A673 (cell line): ENCODE data around the gene SCAMP4. TPM values are rescaled to one million over a fixed set of nuclear protein-coding genes. Genes with fewer than 3 reads are reported as not detected.

Experiments used
- BruUV-seq: library from RNA; stranded (reverse); fragments of 400-500 nt; replicated peaks from 2 replicates; lab custom pipeline; 2021; lab: Mats Ljungman, UMichigan
- CTCF ChIA-PET: fragments of 300-600 bp; sonication (Branson Sonifier 250); formaldehyde crosslinking; loops from one replicate; lab custom pipeline; 2022; ENCODE audit warnings: antibody characterized with exemption; lab: Charles Lee
- POLR2A ChIA-PET: fragments of 300-600 bp; sonication (Branson Sonifier 250); formaldehyde crosslinking; loops from one replicate; lab custom pipeline; 2022; ENCODE audit warnings: antibody characterized with exemption; ENCODE audit not compliant: low non-redundant PET; lab: Charles Lee
- DNase-seq: peaks from one replicate; pipeline ENCODE4 v3.0.0-alpha.2; 2015; ENCODE audit warnings: low spot score
- H3K27ac ChIP-seq: fragments of 200-600 bp; sonication (generic); 2 replicates; pipeline ENCODE4 v1.5.1; 2016; ENCODE audit warnings: mixed run types, low read depth, mild to moderate bottlenecking, mixed read lengths, antibody characterized with exemption, low read length; ENCODE audit not compliant: poor library complexity, severe bottlenecking
- H3K27me3 ChIP-seq: fragments of 200-600 bp; sonication (generic); replicated peaks from 2 replicates; pipeline ENCODE4 v1.6.1; 2017; ENCODE audit warnings: mixed run types, low read depth, mild to moderate bottlenecking, mixed read lengths, antibody characterized with exemption, low read length; ENCODE audit not compliant: insufficient read depth, poor library complexity
- H3K36me3 ChIP-seq: fragments of 200-600 bp; sonication (generic); 2 replicates; pipeline ENCODE4 v1.6.1; 2016; ENCODE audit warnings: mixed run types, mild to moderate bottlenecking, mixed read lengths, antibody characterized with exemption, low read length; ENCODE audit not compliant: insufficient read depth, poor library complexity, severe bottlenecking
- H3K4me1 ChIP-seq: fragments of 200-600 bp; sonication (generic); 2 replicates; pipeline ENCODE4 v1.6.1; 2017; ENCODE audit warnings: mixed run types, mild to moderate bottlenecking, mixed read lengths, antibody characterized with exemption, low read length; ENCODE audit not compliant: insufficient read depth, poor library complexity, severe bottlenecking
- H3K4me3 ChIP-seq: fragments of 200-600 bp; sonication (generic); 2 replicates; pipeline ENCODE4 v1.5.1; 2016; ENCODE audit warnings: low read depth, mixed run types, mild to moderate bottlenecking, mixed read lengths, low read length; ENCODE audit not compliant: poor library complexity, severe bottlenecking
- H3K9me3 ChIP-seq: fragments of 200-600 bp; sonication (generic); 2 replicates; pipeline ENCODE4 v1.6.1; 2016; ENCODE audit warnings: mixed run types, low read depth, mild to moderate bottlenecking, mixed read lengths, antibody characterized with exemption, low read length; ENCODE audit not compliant: poor library complexity, severe bottlenecking
- EZH2 ChIP-seq: fragments of 200-600 bp; sonication (generic); IDR thresholded peaks from 2 replicates; pipeline ENCODE4 v1.6.1; 2017; ENCODE audit warnings: borderline replicate concordance, low read depth, mild to moderate bottlenecking, mixed read lengths, antibody characterized with exemption, low read length; ENCODE audit not compliant: poor library complexity, severe bottlenecking
- intact Hi-C: fragments of 100-400 bp; cut with micrococcal nuclease; formaldehyde crosslinking; loops from one replicate; pipeline ENCODE4 v1.10.0; 2022; ENCODE audit not compliant: unreplicated experiment
- total RNA-seq: library from RNA; stranded (reverse); gene quantifications from 2 replicates; pipeline ENCODE4 v1.2.3, GENCODE V29; 2021
- TF ChIP-seq, protein P1 (sequence below): fragments of 300-800, 200-600 bp; sonication (generic); conservative IDR thresholded peaks from 2 replicates; pipeline ENCODE4 v1.5.1; 2017; ENCODE audit warnings: low read depth, mild to moderate bottlenecking, antibody characterized with exemption, low read length, moderate library complexity, mixed read lengths

The SCAMP4 gene
- total RNA-seq, 1 experiment from 2014 or later, result 88.4 TPM

DNA sequence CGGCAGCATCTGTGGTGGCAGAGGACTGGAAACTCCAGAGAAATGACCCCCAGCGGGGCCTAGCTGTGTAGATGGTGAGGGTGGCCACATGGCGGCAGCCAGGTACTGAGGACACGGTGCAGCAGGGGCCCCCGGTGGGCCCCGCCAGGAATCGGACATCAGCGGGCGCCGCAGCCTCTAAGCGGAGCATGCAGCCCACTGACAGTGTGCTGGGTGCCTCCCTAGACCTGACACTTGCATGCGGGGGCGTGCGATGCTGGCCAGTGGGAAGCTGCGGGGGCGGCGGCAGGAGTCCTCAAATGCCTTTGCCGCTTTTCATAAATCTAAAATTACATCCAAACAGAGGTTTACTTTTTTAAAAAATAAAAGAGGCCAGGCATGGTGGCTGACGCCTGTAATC, 16.1 kb downstream of the SCAMP4 start:
- intact Hi-C loops, result no loop called here
- H3K27ac ChIP-seq, result no peak overlapping the region
- ChIA-PET CTCF (no interaction called here), POLR2A (no interaction called here)
- no peak for DNase-seq
- no peaks in the 10 kb centered on the region for H3K9me3 ChIP-seq
- no peak overlapping the region for H3K4me3 ChIP-seq
- H3K27me3 ChIP-seq, result no peaks in the 10 kb centered on the region
- H3K4me1 ChIP-seq, result no peaks in the 10 kb centered on the region
- no peak for TF ChIP-seq EZH2
- peaks cover 47% of the 10 kb centered on the region for H3K36me3 ChIP-seq
- no TSS peak for BruUV-seq

DNA sequence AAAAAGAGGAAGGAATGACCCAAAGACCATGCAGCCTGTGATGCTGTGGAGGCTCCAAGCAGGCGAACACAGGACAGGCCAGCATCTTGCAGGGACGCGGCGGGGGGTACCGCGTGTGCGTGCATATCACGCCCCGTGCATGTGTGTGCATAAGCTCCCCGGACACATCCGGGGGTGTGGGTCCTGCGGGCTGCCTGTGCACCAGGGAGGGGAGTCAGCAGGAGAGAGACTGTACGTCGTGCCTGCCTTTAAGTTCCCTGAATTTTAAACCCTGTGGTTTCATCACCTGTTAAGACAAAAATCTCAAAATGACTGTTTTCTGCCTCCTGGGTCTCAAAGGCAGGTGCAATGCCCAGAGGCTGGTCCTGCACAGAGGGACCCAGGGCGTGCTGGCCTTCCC, 16.6 kb downstream of the SCAMP4 start:
- CTCF ChIA-PET, result no interaction called here
- TF ChIP-seq, protein P1, sequence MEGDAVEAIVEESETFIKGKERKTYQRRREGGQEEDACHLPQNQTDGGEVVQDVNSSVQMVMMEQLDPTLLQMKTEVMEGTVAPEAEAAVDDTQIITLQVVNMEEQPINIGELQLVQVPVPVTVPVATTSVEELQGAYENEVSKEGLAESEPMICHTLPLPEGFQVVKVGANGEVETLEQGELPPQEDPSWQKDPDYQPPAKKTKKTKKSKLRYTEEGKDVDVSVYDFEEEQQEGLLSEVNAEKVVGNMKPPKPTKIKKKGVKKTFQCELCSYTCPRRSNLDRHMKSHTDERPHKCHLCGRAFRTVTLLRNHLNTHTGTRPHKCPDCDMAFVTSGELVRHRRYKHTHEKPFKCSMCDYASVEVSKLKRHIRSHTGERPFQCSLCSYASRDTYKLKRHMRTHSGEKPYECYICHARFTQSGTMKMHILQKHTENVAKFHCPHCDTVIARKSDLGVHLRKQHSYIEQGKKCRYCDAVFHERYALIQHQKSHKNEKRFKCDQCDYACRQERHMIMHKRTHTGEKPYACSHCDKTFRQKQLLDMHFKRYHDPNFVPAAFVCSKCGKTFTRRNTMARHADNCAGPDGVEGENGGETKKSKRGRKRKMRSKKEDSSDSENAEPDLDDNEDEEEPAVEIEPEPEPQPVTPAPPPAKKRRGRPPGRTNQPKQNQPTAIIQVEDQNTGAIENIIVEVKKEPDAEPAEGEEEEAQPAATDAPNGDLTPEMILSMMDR, result no peak
- no peak for TF ChIP-seq EZH2
- intact Hi-C loops, result no loop called here
- Histone ChIP-seq H3K4me1 (no peaks in the 10 kb centered on the region), H3K27me3 (no peaks in the 10 kb centered on the region), H3K9me3 (no peaks in the 10 kb centered on the region), H3K36me3 (peaks cover 47% of the 10 kb centered on the region), H3K27ac (no peak overlapping the region), H3K4me3 (no peak overlapping the region)
- POLR2A ChIA-PET, result no interaction called here
- DNase-seq, result no peak
- no TSS peak for BruUV-seq

DNA sequence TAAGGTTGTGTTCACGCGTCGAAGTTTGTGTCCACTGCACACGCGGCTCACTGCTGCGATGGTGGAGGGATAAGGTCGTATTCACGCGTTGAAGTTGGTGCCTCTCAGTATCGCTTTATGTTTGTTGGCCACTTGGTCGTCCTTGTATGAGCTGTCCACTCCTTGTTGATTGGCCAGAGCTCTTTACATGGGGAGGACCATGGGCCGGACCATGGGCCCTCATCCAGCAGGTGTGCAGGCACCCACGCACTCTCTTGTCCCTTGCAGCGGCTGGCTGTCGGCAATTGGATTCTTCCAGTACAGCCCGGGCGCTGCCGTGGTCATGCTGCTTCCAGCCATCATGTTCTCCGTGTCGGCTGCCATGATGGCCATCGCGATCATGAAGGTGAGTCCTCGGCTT, 17.6 kb downstream of the SCAMP4 start:
- Histone ChIP-seq H3K27me3 (no peaks in the 10 kb centered on the region), H3K4me1 (no peaks in the 10 kb centered on the region), H3K9me3 (no peaks in the 10 kb centered on the region), H3K4me3 (no peak overlapping the region), H3K27ac (no peak overlapping the region), H3K36me3 (peaks cover 42% of the 10 kb centered on the region)
- no peak for TF ChIP-seq EZH2
- TF ChIP-seq, protein P1, result no peak
- ChIA-PET POLR2A (no interaction called here), CTCF (no interaction called here)
- no peak for DNase-seq
- intact Hi-C loops, result no loop called here
- BruUV-seq, result no TSS peak

DNA sequence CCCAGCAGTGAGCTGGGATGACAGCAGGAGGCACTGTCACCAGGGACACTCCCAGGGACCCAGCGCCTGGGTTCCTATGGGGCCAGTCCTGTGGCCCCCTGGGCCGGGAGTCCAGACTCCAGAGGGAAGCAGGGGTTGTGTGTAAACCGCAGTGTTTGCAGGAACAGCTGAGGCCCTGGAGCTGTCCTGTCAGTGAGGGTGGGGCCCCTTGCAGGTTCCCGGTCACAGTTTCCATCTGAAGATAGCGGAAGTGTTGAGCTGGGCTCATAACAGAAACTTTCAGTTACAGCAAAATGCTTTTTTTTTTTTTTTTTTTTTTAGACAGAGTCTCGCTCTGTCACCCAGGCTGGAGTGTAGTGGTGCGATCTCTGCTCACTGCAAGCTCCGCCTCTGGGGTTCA, 18.1 kb downstream of the SCAMP4 start:
- intact Hi-C loops, result no loop called here
- no peak for TF ChIP-seq EZH2
- TF ChIP-seq, protein P1, result no peak
- CTCF ChIA-PET, result no interaction called here
- DNase-seq, result no peak
- H3K27ac ChIP-seq, result no peak overlapping the region
- peaks cover 37% of the 10 kb centered on the region for H3K36me3 ChIP-seq
- no peaks in the 10 kb centered on the region for H3K4me1 ChIP-seq
- BruUV-seq, result no TSS peak
- H3K9me3 ChIP-seq, result no peaks in the 10 kb centered on the region
- H3K4me3 ChIP-seq, result no peak overlapping the region
- H3K27me3 ChIP-seq, result no peaks in the 10 kb centered on the region
- POLR2A ChIA-PET, result no interaction called here
